ENCODE measurements around the gene SCT. TPM values are rescaled to one million over a fixed set of nuclear protein-coding genes. Genes with fewer than 3 reads are reported as not detected.
A peak's percentile ranks its signal among the peaks of the same experiment; 100 is the strongest.

Gene SCT
- total RNA-seq, 1 donor: not detected

- no peak for DNase-seq (ENCODE audit: low read depth in 2 of 3, low spot score in 2 of 3)
These were observed 2.8 kb downstream of the SCT start for GRCh38 chr11:623999-624704.

- no peak for DNase-seq (ENCODE audit: low read depth in 2 of 3, low spot score in 2 of 3)
These were observed 3.6 kb downstream of the SCT start for GRCh38 chr11:623349-623869.

- DNase-seq (ENCODE audit: low read depth in 2 of 3, low spot score in 2 of 3): no peak
These were observed 5.1 kb downstream of the SCT start for GRCh38 chr11:621838-622237.

GRCh38 chr11:620935-621814 lies 5.8 kb downstream of the SCT start:
- no peak for DNase-seq (ENCODE audit: low read depth in 2 of 3, low spot score in 2 of 3)

- no peak for DNase-seq (ENCODE audit: low read depth in 2 of 3, low spot score in 2 of 3)
These were observed 6.8 kb downstream of the SCT start for GRCh38 chr11:620201-620600.

GRCh38 chr11:619628-620050 lies 7.3 kb downstream of the SCT start:
- no peak for DNase-seq (ENCODE audit: low read depth in 2 of 3, low spot score in 2 of 3)

GRCh38 chr11:618856-619627 lies 7.9 kb downstream of the SCT start:
- DNase-seq (ENCODE audit: low read depth in 2 of 3, low spot score in 2 of 3): no peak

- no peak for DNase-seq (ENCODE audit: low read depth in 2 of 3, low spot score in 2 of 3)
These were observed 8.9 kb downstream of the SCT start for GRCh38 chr11:617912-618682.

GRCh38 chr11:617199-617911 lies 9.6 kb downstream of the SCT start:
- DNase-seq (ENCODE audit: low read depth in 2 of 3, low spot score in 2 of 3): no peak

- DNase-seq (ENCODE audit: low read depth in 2 of 3, low spot score in 2 of 3): no peak
These were observed 10.4 kb downstream of the SCT start for GRCh38 chr11:616320-617198.

GRCh38 chr11:615504-616319 lies 11.3 kb downstream of the SCT start, which contains the start of gene IRF7:
Gene IRF7, minus strand, starts transcription at chr11:615950. Its CDS starts 586 bp downstream, at chr11:615364.
- peak; percentile 74 to 98 (median 96) for DNase-seq (ENCODE audit: low read depth in 2 of 3, low spot score in 2 of 3)

GRCh38 chr11:614623-615503 lies 12.1 kb downstream of the SCT start:
- no peak for DNase-seq (ENCODE audit: low read depth in 2 of 3, low spot score in 2 of 3)

- no peak for DNase-seq (ENCODE audit: low read depth in 2 of 3, low spot score in 2 of 3)
These were observed 12.9 kb downstream of the SCT start for GRCh38 chr11:614021-614622.

- DNase-seq (ENCODE audit: low read depth in 2 of 3, low spot score in 2 of 3): peak; percentile 44 to 50 (median 45)
These were observed 13.5 kb downstream of the SCT start for GRCh38 chr11:613369-613968.

GRCh38 chr11:612961-613300 lies 14.1 kb downstream of the SCT start:
- DNase-seq (ENCODE audit: low read depth in 2 of 3, low spot score in 2 of 3): no peak

Measured in hematopoietic multipotent progenitor cell (in vitro differentiated cells).